ENCODE measurements around the gene KCNJ10.
"Not testable (repeated sequence)": the region's sequence is repeated elsewhere in the genome, so short reads cannot be mapped to it uniquely, and the experiment has no call there.

KCNJ10 gene

GRCh38 chr1:160069460-160070231 is at the start of gene KCNJ10:
KCNJ10 (minus strand) TSS chr1:160070160; CDS start chr1:160042532, 27,628 bp downstream.
- Histone ChIP-seq H3K4me1 (ENCODE audit: control insufficient read depth in 1 of 2, insufficient read depth in 2 of 2, low read length in 2 of 2) (peaks cover 0 to 12% of the 10 kb centered on the region in 2 donors), H3K4me3 (ENCODE audit: low read depth in 1 of 2, low read length in 2 of 2) (peak within 1 kb of the TSS; percentile 63 to 78), H3K36me3 (ENCODE audit: control insufficient read depth in 1 of 2, insufficient read depth in 2 of 2, low read length in 2 of 2) (no peaks in the 10 kb centered on the region), H3K27me3 (ENCODE audit: low read depth, low read length) (no peaks in the 10 kb centered on the region), H3K9me3 (ENCODE audit: control insufficient read depth in 1 of 2, low read length in 2 of 2) (no peaks in the 10 kb centered on the region), H3K27ac (ENCODE audit: low read length) (no peak within 1 kb of the TSS)

GRCh38 chr1:160118928-160119327 is 49.0 kb upstream of the KCNJ10 start:
- H3K4me3 ChIP-seq (ENCODE audit: low read depth in 1 of 2, low read length in 2 of 2), result no peak overlapping the region
- peaks cover 0 to 8% of the 10 kb centered on the region in 2 donors for H3K36me3 ChIP-seq (ENCODE audit: control insufficient read depth in 1 of 2, insufficient read depth in 2 of 2, low read length in 2 of 2)
- peaks cover 0 to 38% of the 10 kb centered on the region in 2 donors for H3K4me1 ChIP-seq (ENCODE audit: control insufficient read depth in 1 of 2, insufficient read depth in 2 of 2, low read length in 2 of 2)
- peaks cover 6% of the 10 kb centered on the region for H3K27me3 ChIP-seq (ENCODE audit: low read depth, low read length)
- no peaks in the 10 kb centered on the region for H3K9me3 ChIP-seq (ENCODE audit: control insufficient read depth in 1 of 2, low read length in 2 of 2)
- no peak overlapping the region for H3K27ac ChIP-seq (ENCODE audit: low read length)

- peaks cover 6% of the 10 kb centered on the region for H3K27me3 ChIP-seq (ENCODE audit: low read depth, low read length)
- H3K27ac ChIP-seq (ENCODE audit: low read length), result no peak overlapping the region
- H3K4me1 ChIP-seq (ENCODE audit: control insufficient read depth in 1 of 2, insufficient read depth in 2 of 2, low read length in 2 of 2), result peaks cover 0 to 43% of the 10 kb centered on the region in 2 donors
- H3K4me3 ChIP-seq (ENCODE audit: low read depth in 1 of 2, low read length in 2 of 2), result peak overlapping the region; percentile 51 to 60
- no peaks in the 10 kb centered on the region for H3K9me3 ChIP-seq (ENCODE audit: control insufficient read depth in 1 of 2, low read length in 2 of 2)
- H3K36me3 ChIP-seq (ENCODE audit: control insufficient read depth in 1 of 2, insufficient read depth in 2 of 2, low read length in 2 of 2), result peaks cover 0 to 8% of the 10 kb centered on the region in 2 donors
Observed at GRCh38 chr1:160117709-160118183, 47.8 kb upstream of the KCNJ10 start.

DNA sequence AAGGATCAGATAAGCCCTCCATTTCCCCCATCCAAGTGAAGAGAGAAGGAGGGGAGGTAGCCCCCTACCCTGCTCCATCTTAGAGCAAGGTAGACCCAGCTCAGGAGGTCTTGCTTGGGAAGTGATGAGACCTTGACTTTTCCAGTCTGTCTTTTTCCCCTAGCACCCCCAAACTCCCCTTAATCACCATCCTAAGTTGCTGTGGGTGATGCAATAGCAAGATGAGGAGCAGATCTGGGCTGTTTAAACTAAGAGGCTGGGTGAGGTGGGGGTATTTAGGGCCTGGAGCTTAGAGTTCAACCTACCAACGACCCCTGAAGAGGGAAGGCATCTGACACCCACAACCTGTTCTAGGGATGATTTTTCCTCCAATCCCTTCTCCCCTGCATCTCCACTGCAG is 47.3 kb upstream of the KCNJ10 start:
- H3K36me3 ChIP-seq (ENCODE audit: control insufficient read depth in 1 of 2, insufficient read depth in 2 of 2, low read length in 2 of 2), result peaks cover 0 to 6% of the 10 kb centered on the region in 2 donors
- no peak overlapping the region for H3K27ac ChIP-seq (ENCODE audit: low read length)
- peak overlapping the region; percentile 51 to 60 for H3K4me3 ChIP-seq (ENCODE audit: low read depth in 1 of 2, low read length in 2 of 2)
- H3K27me3 ChIP-seq (ENCODE audit: low read depth, low read length), result peaks cover 6% of the 10 kb centered on the region
- peaks cover 0 to 47% of the 10 kb centered on the region in 2 donors for H3K4me1 ChIP-seq (ENCODE audit: control insufficient read depth in 1 of 2, insufficient read depth in 2 of 2, low read length in 2 of 2)
- no peaks in the 10 kb centered on the region for H3K9me3 ChIP-seq (ENCODE audit: control insufficient read depth in 1 of 2, low read length in 2 of 2)

GRCh38 chr1:160116283-160117147 is 46.6 kb upstream of the KCNJ10 start:
- H3K27me3 ChIP-seq (ENCODE audit: low read depth, low read length), result peaks cover 6% of the 10 kb centered on the region
- H3K4me3 ChIP-seq (ENCODE audit: low read depth in 1 of 2, low read length in 2 of 2), result peak overlapping the region; percentile 51 to 60
- peak overlapping the region; percentile 33 for H3K27ac ChIP-seq (ENCODE audit: low read length)
- peaks cover 0 to 52% of the 10 kb centered on the region in 2 donors for H3K4me1 ChIP-seq (ENCODE audit: control insufficient read depth in 1 of 2, insufficient read depth in 2 of 2, low read length in 2 of 2)
- peaks cover 0 to 5% of the 10 kb centered on the region in 2 donors for H3K36me3 ChIP-seq (ENCODE audit: control insufficient read depth in 1 of 2, insufficient read depth in 2 of 2, low read length in 2 of 2)
- H3K9me3 ChIP-seq (ENCODE audit: control insufficient read depth in 1 of 2, low read length in 2 of 2), result no peaks in the 10 kb centered on the region

DNA sequence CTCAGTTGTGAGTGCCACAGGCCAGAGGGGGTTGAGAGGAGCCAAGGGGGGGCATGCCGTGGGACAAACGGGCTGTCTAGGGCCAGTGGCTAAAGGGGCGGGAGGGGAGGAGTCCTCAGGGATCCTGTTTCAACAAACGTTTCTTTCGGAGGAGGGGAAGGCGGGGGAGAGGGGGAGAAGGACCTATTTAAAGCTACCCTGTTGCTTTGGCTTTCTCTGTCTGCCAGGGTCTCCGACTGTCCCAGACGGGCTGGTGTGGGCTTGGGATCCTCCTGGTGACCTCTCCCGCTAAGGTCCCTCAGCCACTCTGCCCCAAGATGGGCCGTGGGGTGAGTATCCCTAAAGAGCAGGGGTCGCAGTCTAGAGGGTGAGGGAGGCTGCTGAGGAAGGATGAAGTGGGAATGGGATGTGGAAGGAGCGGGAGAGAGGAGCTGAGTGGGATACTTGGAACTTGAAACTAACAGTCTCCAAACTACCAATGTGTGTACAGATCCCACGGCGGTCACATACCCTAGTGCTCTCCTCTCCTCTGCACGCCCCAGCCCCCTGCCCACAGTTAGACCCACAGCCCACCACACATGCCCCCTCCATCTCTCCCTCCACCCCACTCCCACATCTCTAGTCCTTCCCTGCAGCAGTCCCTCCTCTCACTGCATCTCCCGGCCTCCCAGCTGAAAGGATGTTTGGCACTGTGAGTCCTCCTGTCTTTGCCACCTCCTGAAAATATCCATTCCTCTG is 45.8 kb upstream of the KCNJ10 start, which contains the start of gene ATP1A2:
Gene ATP1A2 (plus strand): TSS at position 215 of the 738 bp plus-strand sequence. CDS start 103 bp downstream, at position 318.
- no peaks in the 10 kb centered on the region for H3K9me3 ChIP-seq (ENCODE audit: control insufficient read depth in 1 of 2, low read length in 2 of 2)
- H3K4me1 ChIP-seq (ENCODE audit: control insufficient read depth in 1 of 2, insufficient read depth in 2 of 2, low read length in 2 of 2), result peaks cover 0 to 52% of the 10 kb centered on the region in 2 donors
- H3K27me3 ChIP-seq (ENCODE audit: low read depth, low read length), result peaks cover 6% of the 10 kb centered on the region
- no peaks in the 10 kb centered on the region for H3K36me3 ChIP-seq (ENCODE audit: control insufficient read depth in 1 of 2, insufficient read depth in 2 of 2, low read length in 2 of 2)
- peak within 1 kb of the TSS; percentile 33 for H3K27ac ChIP-seq (ENCODE audit: low read length)
- H3K4me3 ChIP-seq (ENCODE audit: low read depth in 1 of 2, low read length in 2 of 2), result peak within 1 kb of the TSS; percentile 51 to 60

- Histone ChIP-seq H3K4me1 (ENCODE audit: control insufficient read depth in 1 of 2, insufficient read depth in 2 of 2, low read length in 2 of 2) (peaks cover 0 to 53% of the 10 kb centered on the region in 2 donors), H3K27me3 (ENCODE audit: low read depth, low read length) (peaks cover 6% of the 10 kb centered on the region), H3K36me3 (ENCODE audit: control insufficient read depth in 1 of 2, insufficient read depth in 2 of 2, low read length in 2 of 2) (no peaks in the 10 kb centered on the region), H3K4me3 (ENCODE audit: low read depth in 1 of 2, low read length in 2 of 2) (no peak overlapping the region), H3K9me3 (ENCODE audit: control insufficient read depth in 1 of 2, low read length in 2 of 2) (no peaks in the 10 kb centered on the region), H3K27ac (ENCODE audit: low read length) (no peak overlapping the region)
Observed at GRCh38 chr1:160114085-160114484, 44.1 kb upstream of the KCNJ10 start.

- no peak overlapping the region for H3K27ac ChIP-seq (ENCODE audit: low read length)
Observed at GRCh38 chr1:160113407-160113806, 43.4 kb upstream of the KCNJ10 start.

DNA sequence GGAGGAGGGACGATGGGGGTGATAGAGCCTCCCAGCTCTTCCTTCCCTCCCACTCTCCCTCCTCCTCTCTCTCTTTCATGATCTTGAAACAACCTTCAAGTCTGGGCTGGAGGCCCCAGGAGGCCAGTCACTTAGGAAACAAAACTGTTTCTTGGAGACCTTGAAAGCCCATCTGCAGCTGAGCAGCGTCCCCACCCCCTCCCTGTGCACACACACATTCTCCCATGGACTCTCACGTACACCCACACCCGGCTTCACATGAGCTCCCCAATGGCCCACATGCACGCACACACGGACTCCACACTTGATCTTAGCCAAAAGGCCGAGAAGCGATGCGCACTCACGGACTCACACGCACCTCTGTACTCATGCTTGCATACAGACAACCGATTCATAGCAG is 42.4 kb upstream of the KCNJ10 start:
- H3K4me3 ChIP-seq (ENCODE audit: low read depth in 1 of 2, low read length in 2 of 2), result no peak overlapping the region
- peaks cover 5% of the 10 kb centered on the region for H3K27me3 ChIP-seq (ENCODE audit: low read depth, low read length)
- H3K36me3 ChIP-seq (ENCODE audit: control insufficient read depth in 1 of 2, insufficient read depth in 2 of 2, low read length in 2 of 2), result no peaks in the 10 kb centered on the region
- H3K27ac ChIP-seq (ENCODE audit: low read length), result no peak overlapping the region
- no peaks in the 10 kb centered on the region for H3K9me3 ChIP-seq (ENCODE audit: control insufficient read depth in 1 of 2, low read length in 2 of 2)
- H3K4me1 ChIP-seq (ENCODE audit: control insufficient read depth in 1 of 2, insufficient read depth in 2 of 2, low read length in 2 of 2), result peaks cover 0 to 38% of the 10 kb centered on the region in 2 donors

More at GRCh38 chr1:160113407-160113806, 43.4 kb upstream of the KCNJ10 start:
- Histone ChIP-seq H3K36me3 (ENCODE audit: control insufficient read depth in 1 of 2, insufficient read depth in 2 of 2, low read length in 2 of 2) (no peaks in the 10 kb centered on the region), H3K27me3 (ENCODE audit: low read depth, low read length) (peaks cover 6% of the 10 kb centered on the region), H3K4me3 (ENCODE audit: low read depth in 1 of 2, low read length in 2 of 2) (no peak overlapping the region), H3K4me1 (ENCODE audit: control insufficient read depth in 1 of 2, insufficient read depth in 2 of 2, low read length in 2 of 2) (peaks cover 0 to 48% of the 10 kb centered on the region in 2 donors), H3K9me3 (ENCODE audit: control insufficient read depth in 1 of 2, low read length in 2 of 2) (no peaks in the 10 kb centered on the region)

GRCh38 chr1:160111462-160111861 is 41.5 kb upstream of the KCNJ10 start:
- not testable (repeated sequence) for H3K36me3 ChIP-seq (ENCODE audit: control insufficient read depth in 1 of 2, insufficient read depth in 2 of 2, low read length in 2 of 2); H3K4me3 ChIP-seq (ENCODE audit: low read depth in 1 of 2, low read length in 2 of 2); H3K27ac ChIP-seq (ENCODE audit: low read length); H3K9me3 ChIP-seq (ENCODE audit: control insufficient read depth in 1 of 2, low read length in 2 of 2); H3K27me3 ChIP-seq (ENCODE audit: low read depth, low read length)
- peaks cover 0 to 35% of the 10 kb centered on the region in 2 donors for H3K4me1 ChIP-seq (ENCODE audit: control insufficient read depth in 1 of 2, insufficient read depth in 2 of 2, low read length in 2 of 2)
